ENCODE measurements around the gene RYR1. TPM values are rescaled to one million over a fixed set of nuclear protein-coding genes. Genes with fewer than 3 reads are reported as not detected.

RYR1 gene
- total RNA-seq, 1 donor, result under 0.01 TPM

DNA sequence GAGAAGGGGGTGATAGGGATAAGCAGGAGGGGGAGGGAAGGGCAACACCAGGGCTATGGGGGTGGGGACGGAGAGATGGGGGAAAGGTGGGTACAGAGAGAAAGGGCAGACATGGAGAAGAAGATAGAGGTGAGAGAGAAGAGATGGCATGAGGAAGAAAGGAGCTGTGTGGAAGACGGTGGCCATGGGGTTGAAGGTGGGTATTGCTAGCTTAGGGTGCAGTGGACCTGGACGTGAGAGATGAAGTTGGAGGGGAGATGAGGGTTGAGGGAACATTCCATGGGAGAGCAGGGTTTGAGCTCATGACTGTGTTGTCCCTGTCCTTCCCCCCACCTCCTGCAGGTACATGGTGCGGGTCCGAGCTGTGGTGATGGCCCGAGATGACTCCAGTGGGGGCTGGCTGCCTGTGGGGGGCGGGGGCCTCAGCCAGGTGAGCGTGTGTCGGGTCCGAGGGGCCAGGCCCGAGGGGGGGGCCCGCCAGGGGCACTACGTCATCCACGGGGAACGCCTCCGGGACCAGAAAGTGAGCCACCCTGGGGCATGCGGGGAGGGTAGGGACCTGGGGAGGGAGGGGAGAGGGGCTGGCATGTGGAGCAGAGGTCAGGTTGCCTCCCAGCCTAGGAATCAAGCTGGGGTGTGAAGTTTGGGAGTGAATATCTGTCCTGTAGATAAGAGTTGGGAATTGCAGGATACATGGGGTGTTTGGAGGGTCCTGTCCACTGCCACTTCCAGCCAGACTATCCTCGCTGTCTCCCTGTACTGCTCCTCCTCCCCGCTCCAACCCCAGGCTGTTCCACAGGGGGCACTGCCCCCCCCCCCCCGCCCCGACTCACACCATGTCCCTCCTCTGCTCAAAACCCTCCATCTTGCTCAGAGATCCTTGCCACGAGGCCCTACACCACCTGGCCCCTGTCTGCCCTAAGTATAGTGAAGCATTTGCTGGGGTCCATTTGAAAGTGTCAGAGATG, 43.2 kb upstream of the RYR1 start:
- Histone ChIP-seq H2AFZ (ENCODE audit: low read length) (no peak overlapping the region), H3K4me2 (ENCODE audit: insufficient read depth, low read length) (peak overlapping the region; percentile 94), H3K9me3 (ENCODE audit: low read depth, low read length) (no peaks in the 10 kb centered on the region), H3K4me3 (ENCODE audit: insufficient read depth, low read length) (peak overlapping the region; percentile 97), H3K4me1 (ENCODE audit: insufficient read depth, low read length) (peaks cover 27% of the 10 kb centered on the region), H3K27me3 (ENCODE audit: insufficient read depth, low read length) (no peaks in the 10 kb centered on the region), H4K20me1 (ENCODE audit: insufficient read depth, low read length) (peaks cover 16% of the 10 kb centered on the region), H3K36me3 (ENCODE audit: insufficient read depth, low read length) (peaks cover 31% of the 10 kb centered on the region), H3K79me2 (ENCODE audit: insufficient read depth, low read length) (peaks cover 23% of the 10 kb centered on the region), H3K27ac (ENCODE audit: low read depth, low read length) (peak overlapping the region; percentile 74)
- TF ChIP-seq CTCF (IDR thresholded peaks at IDR 0.05; ENCODE audit: extremely low read depth, low read depth, low read length), result no peak
- DNase-seq (ENCODE audit: insufficient read length, low spot score, missing footprints), result peak; percentile 90

- no peaks in the 10 kb centered on the region for H3K9me3 ChIP-seq (ENCODE audit: low read depth, low read length)
- H3K36me3 ChIP-seq (ENCODE audit: insufficient read depth, low read length), result peaks cover 41% of the 10 kb centered on the region
- peaks cover 23% of the 10 kb centered on the region for H3K79me2 ChIP-seq (ENCODE audit: insufficient read depth, low read length)
- no peak overlapping the region for H3K27ac ChIP-seq (ENCODE audit: low read depth, low read length)
- H3K4me2 ChIP-seq (ENCODE audit: insufficient read depth, low read length), result no peak overlapping the region
- no peak overlapping the region for H3K4me3 ChIP-seq (ENCODE audit: insufficient read depth, low read length)
- DNase-seq (ENCODE audit: insufficient read length, low spot score, missing footprints), result peak; percentile 86
- H3K4me1 ChIP-seq (ENCODE audit: insufficient read depth, low read length), result peaks cover 27% of the 10 kb centered on the region
- no peak for TF ChIP-seq CTCF (IDR thresholded peaks at IDR 0.05; ENCODE audit: extremely low read depth, low read depth, low read length)
- H3K27me3 ChIP-seq (ENCODE audit: insufficient read depth, low read length), result no peaks in the 10 kb centered on the region
- peaks cover 17% of the 10 kb centered on the region for H4K20me1 ChIP-seq (ENCODE audit: insufficient read depth, low read length)
- no peak overlapping the region for H2AFZ ChIP-seq (ENCODE audit: low read length)
Observed at GRCh38 chr19:38391911-38392464, 41.5 kb upstream of the RYR1 start.

DNA sequence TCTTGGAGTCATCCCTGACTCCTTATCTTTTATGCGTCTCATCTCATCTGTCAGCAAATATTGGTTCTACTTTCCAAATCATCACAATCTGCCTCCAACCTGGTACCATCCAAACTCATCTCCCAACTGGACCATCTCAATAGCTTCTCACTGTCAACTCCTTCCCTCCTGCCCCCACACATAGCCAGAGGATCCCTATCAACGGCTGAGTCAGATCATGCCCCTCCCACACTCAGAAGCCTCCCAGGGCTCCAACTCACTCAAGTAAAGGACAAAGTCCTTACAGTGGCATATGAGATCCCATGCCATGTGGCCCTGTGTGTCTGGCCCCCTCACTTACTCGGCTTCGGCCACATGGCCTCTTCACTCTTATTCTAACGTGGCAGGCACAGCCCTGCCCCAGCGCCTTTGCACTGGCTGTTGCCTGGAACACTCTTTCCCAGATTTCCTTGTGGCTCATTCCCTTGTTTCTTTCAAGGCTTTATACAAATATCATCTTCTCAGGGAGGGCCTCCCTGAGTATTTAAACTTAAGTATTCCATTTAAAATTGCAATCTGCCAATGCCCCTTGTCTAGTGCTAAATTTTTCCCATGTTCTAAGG, 40.7 kb upstream of the RYR1 start:
- H3K4me3 ChIP-seq (ENCODE audit: insufficient read depth, low read length), result no peak overlapping the region
- peaks cover 24% of the 10 kb centered on the region for H3K4me1 ChIP-seq (ENCODE audit: insufficient read depth, low read length)
- peak; percentile 96 for DNase-seq (ENCODE audit: insufficient read length, low spot score, missing footprints)
- H3K9me3 ChIP-seq (ENCODE audit: low read depth, low read length), result no peaks in the 10 kb centered on the region
- H4K20me1 ChIP-seq (ENCODE audit: insufficient read depth, low read length), result peaks cover 17% of the 10 kb centered on the region
- H3K27me3 ChIP-seq (ENCODE audit: insufficient read depth, low read length), result no peaks in the 10 kb centered on the region
- peaks cover 43% of the 10 kb centered on the region for H3K36me3 ChIP-seq (ENCODE audit: insufficient read depth, low read length)
- H2AFZ ChIP-seq (ENCODE audit: low read length), result no peak overlapping the region
- no peak for TF ChIP-seq CTCF (IDR thresholded peaks at IDR 0.05; ENCODE audit: extremely low read depth, low read depth, low read length)
- H3K4me2 ChIP-seq (ENCODE audit: insufficient read depth, low read length), result no peak overlapping the region
- peak overlapping the region; percentile 23 for H3K27ac ChIP-seq (ENCODE audit: low read depth, low read length)
- peaks cover 23% of the 10 kb centered on the region for H3K79me2 ChIP-seq (ENCODE audit: insufficient read depth, low read length)

DNA sequence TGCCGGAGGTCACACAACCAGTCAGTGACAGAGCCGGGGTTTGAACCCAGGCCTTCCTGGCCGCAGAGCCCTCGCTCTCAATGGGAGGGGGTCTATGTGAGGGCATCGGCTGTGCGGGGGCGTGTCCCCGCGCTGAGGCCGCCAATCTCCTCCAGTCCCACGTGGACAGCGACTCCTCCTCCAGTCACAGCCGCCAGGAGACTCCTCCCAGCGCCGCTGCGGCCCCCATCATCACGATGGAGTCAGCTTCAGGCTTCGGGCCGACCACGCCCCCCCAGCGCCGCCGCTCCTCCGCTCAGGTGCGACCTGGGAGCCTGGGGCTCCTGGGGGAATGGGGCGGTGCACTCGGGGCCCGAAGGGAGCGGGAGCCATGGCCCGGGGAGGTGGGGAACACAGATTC, 39.0 kb upstream of the RYR1 start:
- DNase-seq (ENCODE audit: insufficient read length, low spot score, missing footprints), result peak; percentile 51
- Histone ChIP-seq H3K36me3 (ENCODE audit: insufficient read depth, low read length) (peaks cover 43% of the 10 kb centered on the region), H2AFZ (ENCODE audit: low read length) (no peak overlapping the region), H3K9me3 (ENCODE audit: low read depth, low read length) (no peaks in the 10 kb centered on the region), H3K4me1 (ENCODE audit: insufficient read depth, low read length) (peaks cover 21% of the 10 kb centered on the region), H3K27ac (ENCODE audit: low read depth, low read length) (no peak overlapping the region), H3K4me3 (ENCODE audit: insufficient read depth, low read length) (no peak overlapping the region), H3K4me2 (ENCODE audit: insufficient read depth, low read length) (no peak overlapping the region), H4K20me1 (ENCODE audit: insufficient read depth, low read length) (peaks cover 17% of the 10 kb centered on the region), H3K27me3 (ENCODE audit: insufficient read depth, low read length) (no peaks in the 10 kb centered on the region), H3K79me2 (ENCODE audit: insufficient read depth, low read length) (peaks cover 15% of the 10 kb centered on the region)
- TF ChIP-seq CTCF (IDR thresholded peaks at IDR 0.05; ENCODE audit: extremely low read depth, low read depth, low read length), result no peak
